Right atrium auricular region (tissue), 2 donors: ENCODE data around the gene HOXA9. TPM values are rescaled to one million over a fixed set of nuclear protein-coding genes. Genes with fewer than 3 reads are reported as not detected.
A peak's percentile ranks its signal among the peaks of the same experiment; 100 is the strongest.

ENCODE experiments used
- DNase-seq: peaks from one replicate; pipeline ENCODE4 v3.0.0-alpha.2; 2019; ENCODE audit warnings: low spot score
- H3K27ac ChIP-seq, 2 donors: fragments of 200-600 bp; sonication (generic); 1 replicate in 1 of 2; 2 replicates in 1 of 2; pipeline ENCODE4 v1.5.1; 2016 to 2019
- H3K27me3 ChIP-seq, 2 donors: fragments of 200-600 bp; sonication (generic); one replicate each; pipeline versions ENCODE4 v1.5.1 to v1.6.0; 2017 to 2019
- H3K36me3 ChIP-seq: fragments of 200-600 bp; sonication (generic); one replicate; pipeline ENCODE4 v1.5.1; 2016
- H3K4me1 ChIP-seq, 2 donors: fragments of 200-600 bp; sonication (generic); one replicate each; pipeline versions ENCODE4 v1.5.1 to v1.6.0; 2017 to 2019
- H3K4me3 ChIP-seq, 2 donors: fragments of 200-600 bp; sonication (generic); 1 replicate in 1 of 2; 2 replicates in 1 of 2; pipeline ENCODE4 v1.5.1; 2017 to 2019; ENCODE audit warnings: mild to moderate bottlenecking in 1 of 2, moderate library complexity in 1 of 2
- H3K9me3 ChIP-seq, 2 donors: fragments of 200-600 bp; sonication (generic); one replicate each; pipeline ENCODE4 v1.5.1; 2019
- total RNA-seq, 2 donors: library from RNA; depleted of rRNA; stranded (reverse); fragments of >200 nt; gene quantifications; one replicate each; pipeline ENCODE4 v1.1.0, GENCODE V29; 2016
- TF ChIP-seq, protein P1 (sequence below), 2 donors: fragments of 200-600 bp; sonication (generic); IDR thresholded peaks; one replicate each; pipeline ENCODE4 v1.5.1; 2019; ENCODE audit warnings: antibody characterized with exemption in 2 of 2

HOXA9 gene
- total RNA-seq, 2 donors from 2014 or later = not detected

DNA sequence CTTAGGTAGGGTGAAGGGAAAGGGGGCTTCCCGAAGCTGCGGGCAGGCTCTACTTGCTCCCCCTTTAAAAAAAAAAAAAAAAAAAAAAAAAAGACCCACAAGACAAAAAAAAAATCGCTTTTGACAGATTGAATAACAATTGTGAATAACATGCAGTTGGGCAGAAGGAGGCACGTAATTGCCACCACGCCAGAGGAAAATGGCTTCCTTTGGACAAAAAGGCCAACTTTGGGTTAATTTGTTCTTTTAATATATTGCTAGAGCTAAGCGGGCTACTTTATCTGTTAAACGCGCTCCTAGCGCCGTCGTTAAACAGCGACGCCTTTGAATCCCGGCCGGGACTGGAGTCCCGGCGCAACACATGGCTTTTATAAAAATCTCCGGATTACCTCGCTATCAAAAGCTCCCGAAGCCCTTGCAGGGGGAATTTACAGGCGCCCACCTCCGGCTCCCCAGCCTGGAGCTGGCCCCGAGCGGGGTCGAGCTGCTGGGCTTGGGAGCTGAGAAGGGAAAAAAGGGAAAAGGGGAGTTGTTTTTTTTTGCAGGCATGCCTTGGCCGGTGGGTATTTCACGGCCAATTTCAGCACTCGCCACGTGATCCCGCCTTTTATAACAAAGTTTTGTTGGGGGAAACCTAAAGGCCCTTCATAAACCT lies 18.5 kb upstream of the HOXA9 start:
- Histone ChIP-seq H3K4me3 (peak overlapping the region in 1 of 2 donors; percentile 37), H3K27me3 (peaks cover 76 to 94% of the 10 kb centered on the region in 2 donors), H3K36me3 (no peaks in the 10 kb centered on the region), H3K4me1 (peaks cover 0 to 56% of the 10 kb centered on the region in 2 donors), H3K9me3 (no peaks in the 10 kb centered on the region), H3K27ac (no peak overlapping the region)
- no peak for DNase-seq
- TF ChIP-seq, protein P1, sequence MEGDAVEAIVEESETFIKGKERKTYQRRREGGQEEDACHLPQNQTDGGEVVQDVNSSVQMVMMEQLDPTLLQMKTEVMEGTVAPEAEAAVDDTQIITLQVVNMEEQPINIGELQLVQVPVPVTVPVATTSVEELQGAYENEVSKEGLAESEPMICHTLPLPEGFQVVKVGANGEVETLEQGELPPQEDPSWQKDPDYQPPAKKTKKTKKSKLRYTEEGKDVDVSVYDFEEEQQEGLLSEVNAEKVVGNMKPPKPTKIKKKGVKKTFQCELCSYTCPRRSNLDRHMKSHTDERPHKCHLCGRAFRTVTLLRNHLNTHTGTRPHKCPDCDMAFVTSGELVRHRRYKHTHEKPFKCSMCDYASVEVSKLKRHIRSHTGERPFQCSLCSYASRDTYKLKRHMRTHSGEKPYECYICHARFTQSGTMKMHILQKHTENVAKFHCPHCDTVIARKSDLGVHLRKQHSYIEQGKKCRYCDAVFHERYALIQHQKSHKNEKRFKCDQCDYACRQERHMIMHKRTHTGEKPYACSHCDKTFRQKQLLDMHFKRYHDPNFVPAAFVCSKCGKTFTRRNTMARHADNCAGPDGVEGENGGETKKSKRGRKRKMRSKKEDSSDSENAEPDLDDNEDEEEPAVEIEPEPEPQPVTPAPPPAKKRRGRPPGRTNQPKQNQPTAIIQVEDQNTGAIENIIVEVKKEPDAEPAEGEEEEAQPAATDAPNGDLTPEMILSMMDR (IDR thresholded peaks at IDR 0.05) = no peak

GRCh38 chr7:27182861-27183681 lies 17.7 kb upstream of the HOXA9 start:
- Histone ChIP-seq H3K9me3 (no peaks in the 10 kb centered on the region), H3K27me3 (peaks cover 74 to 87% of the 10 kb centered on the region in 2 donors), H3K36me3 (no peaks in the 10 kb centered on the region), H3K27ac (no peak overlapping the region), H3K4me3 (no peak overlapping the region), H3K4me1 (peaks cover 0 to 48% of the 10 kb centered on the region in 2 donors)
- TF ChIP-seq, protein P1 (IDR thresholded peaks at IDR 0.05) = no peak
- DNase-seq = no peak

GRCh38 chr7:27182285-27182841 lies 17.0 kb upstream of the HOXA9 start:
- Histone ChIP-seq H3K4me1 (peaks cover 0 to 42% of the 10 kb centered on the region in 2 donors), H3K36me3 (no peaks in the 10 kb centered on the region), H3K9me3 (no peaks in the 10 kb centered on the region), H3K27ac (no peak overlapping the region), H3K4me3 (no peak overlapping the region), H3K27me3 (peaks cover 67 to 82% of the 10 kb centered on the region in 2 donors)
- TF ChIP-seq, protein P1 (IDR thresholded peaks at IDR 0.05) = no peak
- no peak for DNase-seq

DNA sequence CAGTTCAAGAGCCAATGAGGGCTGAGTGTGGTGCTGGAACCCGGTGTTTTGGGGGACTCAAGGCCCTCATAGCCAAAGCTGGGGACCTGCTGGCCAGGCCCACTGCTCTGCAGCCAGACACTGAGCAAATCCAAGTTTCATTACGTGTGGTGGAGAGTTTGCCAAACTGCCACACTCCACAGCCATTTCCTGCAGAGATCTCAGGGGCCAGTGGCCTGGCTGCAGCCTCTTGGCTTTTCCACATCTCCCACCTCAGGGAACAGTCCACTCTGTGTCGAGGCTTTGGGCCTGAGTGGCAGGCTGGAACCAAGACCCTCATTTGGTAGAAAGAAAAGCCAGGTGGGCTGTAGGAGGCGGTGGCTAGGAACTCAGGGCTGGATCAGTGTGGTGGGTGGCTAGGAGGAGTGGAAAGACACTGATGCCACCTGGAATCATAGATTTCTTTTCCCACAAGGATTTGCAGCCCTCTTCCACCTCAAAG lies 16.5 kb upstream of the HOXA9 start:
- no peak overlapping the region for H3K4me3 ChIP-seq
- no peaks in the 10 kb centered on the region for H3K9me3 ChIP-seq
- peaks cover 0 to 42% of the 10 kb centered on the region in 2 donors for H3K4me1 ChIP-seq
- H3K36me3 ChIP-seq = no peaks in the 10 kb centered on the region
- peaks cover 67 to 84% of the 10 kb centered on the region in 2 donors for H3K27me3 ChIP-seq
- H3K27ac ChIP-seq = no peak overlapping the region
- DNase-seq = no peak
- TF ChIP-seq, protein P1 (IDR thresholded peaks at IDR 0.05) = no peak

DNA sequence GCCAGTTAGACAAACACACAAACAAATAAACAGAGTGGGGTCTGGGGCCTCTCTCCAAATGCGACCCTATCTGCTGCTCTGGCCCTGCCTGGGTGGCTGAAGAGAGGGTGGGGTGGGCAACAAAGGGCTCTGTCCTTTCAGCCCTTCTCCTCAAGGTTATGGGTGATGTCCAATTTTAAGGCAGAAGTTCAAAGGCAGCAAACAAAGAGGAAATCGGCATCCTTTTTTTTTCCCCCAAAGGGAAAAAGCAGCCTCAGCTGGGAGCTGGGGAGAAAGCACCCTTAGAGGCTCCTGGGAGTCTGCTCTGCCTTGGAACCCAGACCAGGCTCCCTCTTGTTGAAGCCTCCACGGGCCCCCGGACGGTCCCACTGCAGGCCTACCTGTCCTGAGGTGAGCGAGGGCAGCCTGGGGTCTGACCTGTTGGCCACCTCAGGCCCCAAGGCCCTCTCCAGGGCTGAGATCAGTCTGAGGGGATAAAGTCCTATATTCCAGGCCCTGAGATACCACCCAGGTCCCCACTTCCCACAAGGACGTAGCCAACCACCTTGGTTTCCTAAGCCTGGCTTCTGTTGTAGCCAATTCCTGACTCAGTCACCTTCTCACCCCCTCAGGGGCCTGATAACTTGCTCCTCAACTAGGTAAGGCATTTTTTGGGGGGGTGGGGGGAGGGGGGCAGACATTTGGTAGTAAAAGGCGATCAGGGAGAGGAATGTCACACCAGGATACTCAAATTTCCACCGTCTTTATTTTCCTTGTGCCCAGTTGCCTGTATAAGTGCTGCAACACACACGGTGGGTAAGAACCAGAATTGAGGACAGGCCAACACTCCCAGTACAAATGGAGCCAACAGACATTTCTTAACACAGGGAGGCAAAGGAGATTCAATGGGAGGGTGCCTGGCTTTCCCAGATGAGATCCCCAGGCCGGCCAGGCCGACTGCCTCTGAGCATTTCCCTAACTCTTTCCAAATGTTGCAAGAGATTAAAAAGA lies 15.4 kb upstream of the HOXA9 start:
- no peaks in the 10 kb centered on the region for H3K9me3 ChIP-seq
- TF ChIP-seq, protein P1 (IDR thresholded peaks at IDR 0.05) = no peak
- no peak for DNase-seq
- peaks cover 0 to 38% of the 10 kb centered on the region in 2 donors for H3K4me1 ChIP-seq
- H3K4me3 ChIP-seq = no peak overlapping the region
- H3K27me3 ChIP-seq = peaks cover 61 to 84% of the 10 kb centered on the region in 2 donors
- H3K36me3 ChIP-seq = no peaks in the 10 kb centered on the region
- no peak overlapping the region for H3K27ac ChIP-seq
